A673 (cell line): ENCODE results near the gene ERCC6L2. TPM values are rescaled to one million over a fixed set of nuclear protein-coding genes. Genes with fewer than 3 reads are reported as not detected.

Experiments
- BruUV-seq: library from RNA; stranded (reverse); fragments of 400-500 nt; replicated peaks from 2 replicates; lab custom pipeline; 2021; lab: Mats Ljungman, UMichigan
- CTCF ChIA-PET: fragments of 300-600 bp; sonication (Branson Sonifier 250); formaldehyde crosslinking; loops from one replicate; lab custom pipeline; 2022; ENCODE audit warnings: antibody characterized with exemption; lab: Charles Lee
- POLR2A ChIA-PET: fragments of 300-600 bp; sonication (Branson Sonifier 250); formaldehyde crosslinking; loops from one replicate; lab custom pipeline; 2022; ENCODE audit warnings: antibody characterized with exemption; ENCODE audit not compliant: low non-redundant PET; lab: Charles Lee
- DNase-seq: peaks from one replicate; pipeline ENCODE4 v3.0.0-alpha.2; 2015; ENCODE audit warnings: low spot score
- H3K27ac ChIP-seq: fragments of 200-600 bp; sonication (generic); 2 replicates; pipeline ENCODE4 v1.5.1; 2016; ENCODE audit warnings: mixed run types, low read depth, mild to moderate bottlenecking, mixed read lengths, antibody characterized with exemption, low read length; ENCODE audit not compliant: poor library complexity, severe bottlenecking
- H3K27me3 ChIP-seq: fragments of 200-600 bp; sonication (generic); replicated peaks from 2 replicates; pipeline ENCODE4 v1.6.1; 2017; ENCODE audit warnings: mixed run types, low read depth, mild to moderate bottlenecking, mixed read lengths, antibody characterized with exemption, low read length; ENCODE audit not compliant: insufficient read depth, poor library complexity
- H3K36me3 ChIP-seq: fragments of 200-600 bp; sonication (generic); 2 replicates; pipeline ENCODE4 v1.6.1; 2016; ENCODE audit warnings: mixed run types, mild to moderate bottlenecking, mixed read lengths, antibody characterized with exemption, low read length; ENCODE audit not compliant: insufficient read depth, poor library complexity, severe bottlenecking
- H3K4me1 ChIP-seq: fragments of 200-600 bp; sonication (generic); 2 replicates; pipeline ENCODE4 v1.6.1; 2017; ENCODE audit warnings: mixed run types, mild to moderate bottlenecking, mixed read lengths, antibody characterized with exemption, low read length; ENCODE audit not compliant: insufficient read depth, poor library complexity, severe bottlenecking
- H3K4me3 ChIP-seq: fragments of 200-600 bp; sonication (generic); 2 replicates; pipeline ENCODE4 v1.5.1; 2016; ENCODE audit warnings: low read depth, mixed run types, mild to moderate bottlenecking, mixed read lengths, low read length; ENCODE audit not compliant: poor library complexity, severe bottlenecking
- H3K9me3 ChIP-seq: fragments of 200-600 bp; sonication (generic); 2 replicates; pipeline ENCODE4 v1.6.1; 2016; ENCODE audit warnings: mixed run types, low read depth, mild to moderate bottlenecking, mixed read lengths, antibody characterized with exemption, low read length; ENCODE audit not compliant: poor library complexity, severe bottlenecking
- CTCF ChIP-seq: fragments of 300-800, 200-600 bp; sonication (generic); conservative IDR thresholded peaks from 2 replicates; pipeline ENCODE4 v1.5.1; 2017; ENCODE audit warnings: low read depth, mild to moderate bottlenecking, antibody characterized with exemption, low read length, moderate library complexity, mixed read lengths
- EZH2 ChIP-seq: fragments of 200-600 bp; sonication (generic); IDR thresholded peaks from 2 replicates; pipeline ENCODE4 v1.6.1; 2017; ENCODE audit warnings: borderline replicate concordance, low read depth, mild to moderate bottlenecking, mixed read lengths, antibody characterized with exemption, low read length; ENCODE audit not compliant: poor library complexity, severe bottlenecking
- intact Hi-C: fragments of 100-400 bp; cut with micrococcal nuclease; formaldehyde crosslinking; loops from one replicate; pipeline ENCODE4 v1.10.0; 2022; ENCODE audit not compliant: unreplicated experiment
- total RNA-seq: library from RNA; stranded (reverse); gene quantifications from 2 replicates; pipeline ENCODE4 v1.2.3, GENCODE V29; 2021

ERCC6L2 gene
- total RNA-seq, 1 experiment from 2014 or later: 51.2 TPM

- no peak for DNase-seq
- H3K4me1 ChIP-seq: no peaks in the 10 kb centered on the region
- H3K27ac ChIP-seq: no peak overlapping the region
- H3K36me3 ChIP-seq: no peaks in the 10 kb centered on the region
- ChIA-PET POLR2A (no interaction called here), CTCF (no interaction called here)
- intact Hi-C loops: no loop called here
- no peaks in the 10 kb centered on the region for H3K9me3 ChIP-seq
- no peak overlapping the region for H3K4me3 ChIP-seq
- no peaks in the 10 kb centered on the region for H3K27me3 ChIP-seq
- BruUV-seq: no TSS peak
- TF ChIP-seq EZH2 (no peak), CTCF (no peak)
Observed at GRCh38 chr9:95835393-95835792, 40.1 kb upstream of the ERCC6L2 start.

- no peaks in the 10 kb centered on the region for H3K9me3 ChIP-seq
- H3K27ac ChIP-seq: no peak overlapping the region
- POLR2A ChIA-PET: no interaction called here
- CTCF ChIA-PET: no interaction called here
- H3K36me3 ChIP-seq: no peaks in the 10 kb centered on the region
- TF ChIP-seq EZH2 (no peak), CTCF (no peak)
- H3K27me3 ChIP-seq: no peaks in the 10 kb centered on the region
- intact Hi-C loops: no loop called here
- no peak overlapping the region for H3K4me3 ChIP-seq
- no TSS peak for BruUV-seq
- no peaks in the 10 kb centered on the region for H3K4me1 ChIP-seq
- no peak for DNase-seq
Observed at GRCh38 chr9:95836072-95836471, 39.4 kb upstream of the ERCC6L2 start.

- Histone ChIP-seq H3K27me3 (no peaks in the 10 kb centered on the region), H3K27ac (no peak overlapping the region), H3K4me1 (no peaks in the 10 kb centered on the region), H3K36me3 (no peaks in the 10 kb centered on the region), H3K4me3 (no peak overlapping the region), H3K9me3 (no peaks in the 10 kb centered on the region)
- TF ChIP-seq CTCF: no peak
- TF ChIP-seq EZH2: no peak
- BruUV-seq: no TSS peak
- CTCF ChIA-PET: no interaction called here
- intact Hi-C loops: no loop called here
- DNase-seq: no peak
- POLR2A ChIA-PET: no interaction called here
Observed at GRCh38 chr9:95839012-95839411, 36.5 kb upstream of the ERCC6L2 start.
